Lower leg skin (tissue), 4 donors: ENCODE results near the gene GLG1. TPM values are rescaled to one million over a fixed set of nuclear protein-coding genes. Genes with fewer than 3 reads are reported as not detected.
"Not testable (repeated sequence)": the region's sequence is repeated elsewhere in the genome, so short reads cannot be mapped to it uniquely, and the experiment has no call there.

Experiments used
- DNase-seq, 2 donors: peaks; one replicate each; pipeline ENCODE4 v3.0.0-alpha.2; 2019; ENCODE audit warnings: low spot score in 2 of 2
- H3K4me3 ChIP-seq: fragments of 200-600 bp; sonication (generic); 2 replicates; pipeline ENCODE4 v1.5.1; 2017; ENCODE audit warnings: mild to moderate bottlenecking, low read depth; ENCODE audit not compliant: poor library complexity, severe bottlenecking
- CTCF ChIP-seq, 3 donors: fragments of 450-650 bp; IDR thresholded peaks; one replicate each; pipeline ENCODE4 v1.5.1; 2016; ENCODE audit warnings: antibody characterized with exemption in 3 of 3, mild to moderate bottlenecking in 3 of 3, moderate library complexity in 2 of 3
- POLR2A ChIP-seq, 2 donors: fragments of 450-650 bp; IDR thresholded peaks; one replicate each; pipeline ENCODE4 v1.6.1; 2016 to 2017; ENCODE audit warnings: antibody characterized with exemption in 2 of 2, mild to moderate bottlenecking in 1 of 2, moderate library complexity in 1 of 2
- WGBS, 2 donors: methylation state at CpG; one replicate each; pipeline ENCODE4 v1.1.5; 2018; 5-methylcytosine and 5-hydroxymethylcytosine counted together
- intact Hi-C: fragments of 100-400 bp; cut with DNase I; formaldehyde crosslinking; loops from one replicate; pipeline ENCODE4 v1.15.0; 2023; ENCODE audit warnings: low total_unique reads
- total RNA-seq, 4 donors: library from RNA; depleted of rRNA; stranded (reverse); fragments of >200 nt; gene quantifications; one replicate each; pipeline ENCODE4 v1.1.0, GENCODE V29; 2016

Gene GLG1
- total RNA-seq, 4 donors from 2014 or later = 64.7 to 113 (median 92.5) TPM

DNA sequence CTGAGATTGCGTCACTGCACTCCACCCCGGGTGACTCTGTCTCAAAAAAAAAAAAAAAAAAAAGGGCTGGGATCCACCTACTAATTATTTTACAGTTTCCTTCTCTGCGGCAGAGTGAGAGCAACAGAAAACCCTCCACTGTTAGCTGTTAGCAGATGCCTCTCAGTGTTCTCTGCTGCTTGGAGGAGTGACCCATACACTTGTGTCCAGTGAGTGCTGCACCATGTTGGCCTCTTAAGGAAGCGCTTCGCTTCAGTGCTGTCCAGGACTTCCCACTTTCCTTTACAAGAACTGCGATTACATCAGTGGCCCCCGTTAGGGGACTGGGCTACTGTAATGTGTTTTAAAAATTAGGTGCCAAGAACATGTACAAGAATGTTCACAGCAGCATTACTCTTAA, 167.2 kb downstream of the GLG1 start:
- WGBS, 2 donors = 75 to 79% methylated on average over 7 of the region's 7 CpGs
- no peak overlapping the region for H3K4me3 ChIP-seq
- DNase-seq = no peak
- intact Hi-C loops = no loop called here
- TF ChIP-seq CTCF (IDR thresholded peaks at IDR 0.05) = no peak
- TF ChIP-seq POLR2A (IDR thresholded peaks at IDR 0.05) = no peak

- no peak for DNase-seq
- WGBS, 2 donors = 59 to 64% methylated on average over 7 of the region's 7 CpGs
Measured at GRCh38 chr16:74438492-74438979, 168.4 kb downstream of the GLG1 start.

GRCh38 chr16:74431516-74431915, 175.4 kb downstream of the GLG1 start:
- no peak overlapping the region for H3K4me3 ChIP-seq
- intact Hi-C loops = no loop called here
- 60 to 69% methylated on average over 5 of the region's 5 CpGs for WGBS, 2 donors
- TF ChIP-seq POLR2A (IDR thresholded peaks at IDR 0.05) (no peak), CTCF (IDR thresholded peaks at IDR 0.05) (no peak)
- no peak for DNase-seq

More at GRCh38 chr16:74438492-74438979, 168.4 kb downstream of the GLG1 start:
- intact Hi-C loops = no loop called here
- TF ChIP-seq POLR2A (IDR thresholded peaks at IDR 0.05) = no peak
- TF ChIP-seq CTCF (IDR thresholded peaks at IDR 0.05) = no peak
- H3K4me3 ChIP-seq = no peak overlapping the region

GRCh38 chr16:74430036-74430712, 176.7 kb downstream of the GLG1 start:
- H3K4me3 ChIP-seq, intact Hi-C loops: not testable (repeated sequence)
- 22 to 31% methylated on average over 11 to 13 of the region's 13 CpGs for WGBS, 2 donors
- peak in 1 of 2 donors; percentile 39 for DNase-seq
- peak in 1 of 3 donors; percentile 58 for TF ChIP-seq CTCF (IDR thresholded peaks at IDR 0.05)

GRCh38 chr16:74428493-74428892, 178.4 kb downstream of the GLG1 start:
- intact Hi-C loops, DNase-seq, H3K4me3 ChIP-seq: not testable (repeated sequence)
- 69% methylated on average over 2 of the region's 8 CpGs; no CpG with 5 or more reads in 1 of the 2 donors for WGBS, 2 donors

- intact Hi-C loops, H3K4me3 ChIP-seq, DNase-seq: not testable (repeated sequence)
- 53 to 63% methylated on average over 5 to 6 of the region's 6 CpGs for WGBS, 2 donors
Measured at GRCh38 chr16:74425751-74426150, 181.2 kb downstream of the GLG1 start.

- intact Hi-C loops, H3K4me3 ChIP-seq, DNase-seq: not testable (repeated sequence)
- 80 to 87% methylated on average over 4 of the region's 4 CpGs for WGBS, 2 donors
Measured at GRCh38 chr16:74423721-74424120, 183.2 kb downstream of the GLG1 start.

- DNase-seq, intact Hi-C loops, H3K4me3 ChIP-seq: not testable (repeated sequence)
- 89 to 93% methylated on average over 3 to 8 of the region's 17 CpGs for WGBS, 2 donors
Measured at GRCh38 chr16:74422086-74422485, 184.8 kb downstream of the GLG1 start.

GRCh38 chr16:74421482-74421785, 185.5 kb downstream of the GLG1 start:
- DNase-seq, intact Hi-C loops, H3K4me3 ChIP-seq: not testable (repeated sequence)
- WGBS, 2 donors = 60 to 79% methylated on average over 1 to 14 of the region's 16 CpGs

DNA sequence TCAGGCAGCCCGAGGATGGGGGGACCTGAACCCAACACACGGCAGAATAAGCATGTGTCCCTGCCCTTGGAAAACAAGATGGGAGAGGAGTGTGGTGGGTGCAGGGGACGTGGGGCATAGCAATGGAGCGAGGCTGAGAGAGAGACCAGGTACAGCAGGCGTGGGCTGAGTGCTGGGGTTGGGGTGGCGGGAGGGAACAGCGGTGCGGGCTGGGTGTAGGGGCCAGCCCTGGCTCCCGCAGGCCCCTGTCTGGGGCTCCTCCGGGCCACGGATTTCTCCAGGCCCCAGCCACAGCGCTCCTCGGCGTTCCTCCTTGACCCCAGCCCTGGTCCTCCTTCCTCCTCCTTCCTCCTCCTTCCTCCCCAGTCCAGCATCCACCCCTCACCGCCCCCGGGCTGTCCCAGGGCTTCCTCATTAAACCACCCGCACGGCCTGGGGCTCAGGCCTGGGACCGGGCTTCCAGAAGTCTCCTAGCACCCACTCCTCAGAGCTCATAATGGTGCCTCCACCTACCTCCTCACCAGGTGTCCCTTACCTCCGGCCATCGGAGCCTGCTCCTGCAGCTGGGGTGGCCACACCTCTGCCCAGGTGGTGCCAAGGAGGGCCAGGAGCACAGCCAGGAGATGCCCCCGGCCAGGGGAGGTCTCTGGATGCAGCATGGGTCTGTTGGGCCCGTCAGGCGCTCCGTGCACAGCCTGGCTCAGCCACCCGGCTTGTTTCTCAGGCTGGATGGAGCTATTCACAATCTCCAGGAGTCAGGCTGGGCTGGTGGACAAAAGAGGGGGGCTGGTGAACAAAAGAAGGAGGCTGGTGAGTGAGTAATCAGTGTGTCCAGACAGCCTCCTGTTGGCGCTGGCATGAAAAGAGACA, 186.1 kb downstream of the GLG1 start, which contains the start of gene CLEC18B:
Gene CLEC18B, minus strand, starts transcription at position 867 of the 870 bp plus-strand sequence. Its CDS starts 208 bp downstream, at position 659.
- 82 to 100% methylated on average over 1 to 6 of the region's 27 CpGs for WGBS, 2 donors
- H3K4me3 ChIP-seq, intact Hi-C loops, DNase-seq: not testable (repeated sequence)
